Activated naive CD4-positive, alpha-beta T cell treated with anti-CD3 and anti-CD28 coated beads, Interleukin-2, amount 50 U/mL, for 72 hours (primary cell): ENCODE data around the gene PID1. TPM values are rescaled to one million over a fixed set of nuclear protein-coding genes. Genes with fewer than 3 reads are reported as not detected.

Experiments used
- ATAC-seq, 2 donors: fragments of 150-1000 bp; cut with Tn5 transposase; 2 replicates each; pipeline ENCODE4 v1.10.0; 2021; ENCODE audit warnings: mild to moderate bottlenecking in 2 of 2, moderate library complexity in 2 of 2
- DNase-seq, 2 donors: peaks; one replicate each; pipeline ENCODE4 v3.0.0; 2021 to 2022; ENCODE audit warnings: low spot score in 2 of 2
- H3K27ac Mint-ChIP-seq, 2 donors: one replicate each; pipeline ENCODE4 v1.8.0; 2022; ENCODE audit warnings: mild to moderate bottlenecking in 2 of 2, mixed read lengths in 2 of 2
- H3K36me3 Mint-ChIP-seq, 2 donors: one replicate each; pipeline ENCODE4 v1.8.0; 2022; ENCODE audit warnings: mixed read lengths in 2 of 2
- H3K9me3 Mint-ChIP-seq, 2 donors: one replicate each; pipeline ENCODE4 v1.8.0; 2022; ENCODE audit warnings: mixed read lengths in 2 of 2
- total RNA-seq, 2 donors: library from RNA; stranded (reverse); gene quantifications; one replicate each; pipeline ENCODE4 v1.2.3, GENCODE V29; 2022

The PID1 gene
- total RNA-seq, 2 donors from 2014 or later: not detected

DNA sequence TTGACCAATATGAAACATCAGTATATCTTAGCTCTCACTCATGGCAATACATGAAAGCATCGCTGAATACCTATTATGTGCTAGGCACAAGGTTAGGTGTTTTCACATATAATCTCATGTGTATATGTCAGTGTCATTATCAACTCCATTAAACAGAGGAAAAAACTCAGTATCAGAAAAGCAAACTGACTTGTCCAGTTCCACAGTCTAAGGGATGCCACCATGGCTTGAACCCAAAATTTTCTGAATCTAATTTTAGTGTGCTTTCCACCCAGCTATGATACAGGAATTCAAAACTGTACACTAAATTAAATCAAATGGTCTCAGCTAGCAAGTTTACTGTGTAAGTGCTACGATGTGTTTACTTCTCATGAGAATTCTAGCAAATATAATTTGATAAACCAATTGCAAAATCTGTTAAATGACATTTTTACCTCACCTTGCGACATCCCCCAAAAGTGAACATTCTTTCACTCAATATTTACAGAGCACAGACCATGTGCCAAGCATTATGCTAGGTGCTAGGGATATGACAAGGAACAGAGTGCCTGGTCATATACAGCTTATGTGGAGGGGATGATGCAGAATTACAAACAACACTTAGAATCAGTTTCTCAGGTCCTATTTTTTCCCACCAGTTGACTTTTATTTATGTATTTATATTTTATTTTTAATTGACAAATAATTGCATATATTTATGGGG is 211.6 kb downstream of the PID1 start:
- H3K9me3 Mint-ChIP-seq: peaks cover 9 to 18% of the 10 kb centered on the region in 2 donors
- DNase-seq: no peak
- no peak overlapping the region for H3K27ac Mint-ChIP-seq
- no peak for ATAC-seq
- no peaks in the 10 kb centered on the region for H3K36me3 Mint-ChIP-seq

DNA sequence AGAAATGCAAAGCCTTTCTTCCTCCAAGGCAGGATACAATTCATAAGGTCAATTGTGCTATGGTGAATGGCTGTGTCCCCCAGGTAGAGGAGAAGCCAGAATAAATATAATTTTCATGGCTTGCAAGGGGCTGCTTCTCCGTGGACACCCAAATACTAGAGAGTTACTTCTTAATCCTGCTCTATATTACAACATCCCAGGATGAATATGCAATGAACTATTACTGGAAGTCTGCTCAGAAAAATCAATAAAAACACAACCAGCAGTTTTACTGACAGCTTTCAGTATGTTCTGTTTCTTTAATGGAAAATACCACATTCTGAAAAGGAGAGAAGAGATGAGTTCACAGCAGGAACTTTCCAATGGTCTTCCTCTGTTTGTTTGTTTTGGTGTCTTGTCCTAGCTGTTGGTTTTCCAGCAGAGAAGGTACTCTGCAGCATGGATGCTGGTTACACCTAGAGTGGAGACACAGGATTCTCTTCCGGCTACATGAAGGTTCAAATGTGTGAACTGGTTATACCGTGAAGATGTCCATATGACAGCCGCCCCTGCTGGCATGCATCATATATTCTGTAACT is 213.0 kb downstream of the PID1 start:
- ATAC-seq: no peak
- peaks cover 4 to 13% of the 10 kb centered on the region in 2 donors for H3K9me3 Mint-ChIP-seq

DNA sequence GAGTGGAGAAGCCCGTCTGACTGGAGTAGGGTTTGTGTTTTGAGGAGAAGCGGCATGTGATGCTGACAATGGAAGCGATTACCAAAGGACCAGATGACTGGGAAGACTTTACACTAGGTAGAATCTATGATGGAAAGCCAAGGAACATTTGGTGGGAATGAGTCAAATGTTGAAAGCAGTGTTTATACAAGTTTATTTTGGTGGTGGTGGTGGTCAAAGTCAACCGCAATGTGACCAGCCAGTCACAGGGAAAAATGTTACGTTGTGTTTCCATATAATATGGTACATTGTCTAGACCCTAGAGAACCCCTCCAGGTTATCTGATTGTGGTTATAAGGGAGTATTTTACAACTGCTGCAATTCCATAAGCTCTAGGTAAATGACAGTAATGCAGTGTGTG is 216.8 kb downstream of the PID1 start:
- ATAC-seq: no peak
- Mint-ChIP-seq H3K9me3 (peaks cover 4 to 10% of the 10 kb centered on the region in 2 donors), H3K36me3 (no peaks in the 10 kb centered on the region), H3K27ac (no peak overlapping the region)
- DNase-seq: no peak

More for the DNA sequence above, 213.0 kb downstream of the PID1 start:
- DNase-seq: no peak
- Mint-ChIP-seq H3K27ac (no peak overlapping the region), H3K36me3 (no peaks in the 10 kb centered on the region)

DNA sequence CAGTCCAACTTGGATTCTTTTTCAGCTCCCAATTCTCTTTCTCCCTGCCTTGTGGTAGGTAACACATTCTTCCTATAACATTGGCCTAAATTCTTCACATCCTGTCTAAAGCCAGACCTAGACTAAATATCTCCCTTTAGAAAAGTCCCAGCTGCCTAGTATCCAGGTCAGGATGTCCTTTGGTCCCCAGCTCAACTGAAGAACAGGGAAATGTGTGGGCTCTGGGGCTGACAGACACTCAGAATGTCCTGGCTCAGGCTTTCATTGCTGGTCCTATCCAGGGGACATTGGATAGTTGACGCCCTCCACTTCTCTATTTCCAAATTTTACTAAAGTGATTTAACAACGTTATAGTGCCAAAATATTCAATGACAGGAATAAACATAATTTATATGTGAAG is 219.3 kb downstream of the PID1 start:
- Mint-ChIP-seq H3K27ac (no peak overlapping the region), H3K9me3 (peaks cover 4 to 8% of the 10 kb centered on the region in 2 donors), H3K36me3 (no peaks in the 10 kb centered on the region)
- ATAC-seq: no peak
- DNase-seq: no peak

DNA sequence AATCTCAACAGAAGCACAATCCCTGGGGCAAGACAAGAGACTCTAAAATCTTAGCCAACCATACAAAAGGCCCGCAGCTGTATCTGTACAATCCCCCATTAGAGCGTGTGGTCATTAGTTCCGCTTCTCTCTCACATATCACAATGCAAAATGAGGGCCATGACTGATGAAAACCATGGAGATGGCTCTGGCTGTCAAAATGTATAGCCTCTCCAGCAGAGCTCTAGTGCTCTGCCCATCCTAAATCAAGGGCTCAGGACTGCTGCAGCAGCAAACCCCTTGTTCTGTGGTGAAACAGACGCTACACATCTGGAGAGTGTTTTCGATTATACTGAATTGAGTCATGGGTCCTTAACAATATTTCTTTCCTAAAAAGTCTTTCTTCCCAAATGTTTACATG is 221.0 kb downstream of the PID1 start:
- Mint-ChIP-seq H3K9me3 (peaks cover 4 to 7% of the 10 kb centered on the region in 2 donors), H3K36me3 (no peaks in the 10 kb centered on the region), H3K27ac (no peak overlapping the region)
- DNase-seq (no peak), ATAC-seq (no peak)

DNA sequence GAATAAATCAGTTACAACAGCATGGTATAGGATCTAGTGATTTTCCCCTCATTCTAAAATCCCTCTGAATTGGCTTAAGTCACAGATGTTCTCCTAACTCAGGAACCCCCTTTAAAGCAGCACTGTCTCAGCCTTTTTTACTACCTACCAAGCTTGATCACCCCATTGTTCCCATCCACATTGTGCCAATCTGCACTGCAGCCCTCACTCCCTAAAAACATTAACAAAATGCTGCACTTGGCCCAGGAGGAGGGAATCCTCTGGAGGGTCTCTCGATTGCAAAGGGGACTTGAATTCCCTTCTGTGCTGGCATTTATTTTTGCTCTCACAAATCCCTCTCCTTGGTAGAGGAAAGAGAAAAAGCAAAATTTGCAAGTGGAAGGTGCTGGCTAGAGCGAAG is 223.0 kb downstream of the PID1 start:
- DNase-seq (no peak), ATAC-seq (no peak)
- Mint-ChIP-seq H3K36me3 (no peaks in the 10 kb centered on the region), H3K27ac (no peak overlapping the region), H3K9me3 (peaks cover 7% of the 10 kb centered on the region in 2 donors)

DNA sequence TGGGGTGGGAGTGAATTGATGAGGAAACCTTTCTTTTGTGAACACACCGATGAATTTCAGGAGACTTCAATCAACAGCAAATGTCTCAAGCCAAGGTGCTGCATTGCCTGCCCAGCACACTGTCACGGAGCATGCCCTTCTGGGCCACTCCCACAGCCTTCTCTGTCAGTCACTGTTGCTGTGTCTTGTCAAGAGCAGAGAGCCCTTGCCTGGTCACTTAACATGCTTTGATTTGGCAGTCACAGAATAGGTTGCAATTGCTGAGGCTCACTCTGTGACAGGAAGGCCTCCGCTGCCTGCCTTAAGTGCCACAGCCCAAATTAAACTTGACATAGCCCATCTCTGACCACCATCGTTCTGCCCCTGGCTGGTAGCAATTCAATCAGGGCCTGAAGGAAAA is 225.4 kb downstream of the PID1 start:
- Mint-ChIP-seq H3K27ac (no peak overlapping the region), H3K9me3 (peaks cover 0 to 4% of the 10 kb centered on the region in 2 donors), H3K36me3 (no peaks in the 10 kb centered on the region)
- ATAC-seq (no peak), DNase-seq (no peak)

DNA sequence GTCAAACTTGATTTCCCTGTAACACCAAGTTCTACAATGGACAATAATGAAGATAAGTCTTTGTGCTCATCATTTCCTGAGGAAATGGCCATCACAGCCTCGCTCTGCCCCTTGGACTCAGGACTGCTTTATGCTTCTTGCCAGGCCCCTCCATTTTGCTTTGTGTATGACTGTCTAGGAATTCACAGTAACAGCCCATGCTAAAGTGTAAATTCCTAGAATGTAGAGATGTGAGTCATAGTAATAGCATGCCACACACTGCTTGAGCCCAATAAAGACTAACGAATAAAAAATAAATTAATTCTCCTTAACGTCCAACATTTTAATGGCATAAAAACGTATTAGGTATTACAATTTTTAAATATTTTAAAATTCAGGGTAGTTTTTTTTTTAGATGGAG is 226.5 kb downstream of the PID1 start:
- peaks cover 0 to 4% of the 10 kb centered on the region in 2 donors for H3K9me3 Mint-ChIP-seq
- no peak overlapping the region for H3K27ac Mint-ChIP-seq
- H3K36me3 Mint-ChIP-seq: no peaks in the 10 kb centered on the region
- DNase-seq (no peak), ATAC-seq (no peak)

DNA sequence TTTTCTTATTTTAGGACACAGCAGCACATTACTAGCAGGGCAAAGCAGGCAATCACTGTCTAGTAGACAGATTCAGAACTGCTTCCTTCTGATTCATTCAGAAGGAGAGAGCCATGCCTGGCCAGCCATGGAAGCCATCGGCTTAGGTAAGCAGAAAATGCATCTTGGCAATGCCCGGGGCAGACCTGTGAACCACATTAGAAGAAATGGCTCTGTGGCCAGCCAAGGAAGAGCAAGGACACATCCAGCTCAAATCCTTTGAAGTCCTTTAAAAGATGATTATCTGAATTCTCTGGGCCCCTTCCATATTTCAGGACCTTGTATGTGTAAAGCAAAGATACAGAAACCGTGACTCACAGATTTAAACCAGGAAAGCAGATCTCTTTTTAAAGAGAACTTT is 227.4 kb downstream of the PID1 start:
- no peak for DNase-seq
- Mint-ChIP-seq H3K27ac (no peak overlapping the region), H3K9me3 (peaks cover 0 to 4% of the 10 kb centered on the region in 2 donors), H3K36me3 (no peaks in the 10 kb centered on the region)
- ATAC-seq: no peak

DNA sequence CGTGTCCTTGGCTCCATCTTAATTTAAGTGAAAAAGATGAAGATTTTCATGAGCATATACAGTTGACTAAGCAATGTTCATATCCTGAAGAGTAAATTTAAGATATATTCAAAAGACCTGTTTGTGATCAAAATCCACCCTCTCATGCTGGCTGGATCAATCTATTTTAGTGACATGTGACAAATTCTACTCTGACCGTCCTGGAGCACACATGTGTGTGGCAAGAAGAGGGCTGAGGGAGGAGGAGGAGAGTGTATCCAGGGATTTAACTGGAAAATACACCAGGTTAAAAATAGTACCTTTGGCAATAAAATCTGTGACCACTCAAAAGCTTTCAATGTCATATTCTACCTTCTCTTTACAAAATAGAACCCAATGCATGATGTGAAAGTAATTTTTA is 228.7 kb downstream of the PID1 start:
- Mint-ChIP-seq H3K9me3 (peaks cover 0 to 4% of the 10 kb centered on the region in 2 donors), H3K36me3 (no peaks in the 10 kb centered on the region), H3K27ac (no peak overlapping the region)
- ATAC-seq: no peak
- no peak for DNase-seq

DNA sequence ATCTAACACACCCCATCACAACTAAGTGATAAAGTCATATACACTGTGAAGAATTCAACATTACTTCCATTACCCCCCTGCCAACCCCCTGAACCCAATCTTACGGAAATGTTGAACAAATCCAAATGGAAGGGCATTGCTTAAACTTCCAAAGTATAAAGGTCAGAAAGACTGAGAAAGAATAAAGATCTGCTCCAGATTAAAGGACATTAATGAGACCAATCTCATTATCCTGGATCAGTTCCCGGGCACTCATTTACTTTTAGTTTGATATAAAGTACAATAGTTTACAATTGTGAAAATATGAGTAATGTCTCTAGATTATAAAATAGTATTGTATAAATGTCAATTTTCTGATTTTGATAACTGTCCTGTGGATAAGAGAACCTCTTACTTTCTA is 229.4 kb downstream of the PID1 start:
- ATAC-seq (no peak), DNase-seq (no peak)
- Mint-ChIP-seq H3K9me3 (peaks cover 0 to 4% of the 10 kb centered on the region in 2 donors), H3K36me3 (no peaks in the 10 kb centered on the region), H3K27ac (no peak overlapping the region)

DNA sequence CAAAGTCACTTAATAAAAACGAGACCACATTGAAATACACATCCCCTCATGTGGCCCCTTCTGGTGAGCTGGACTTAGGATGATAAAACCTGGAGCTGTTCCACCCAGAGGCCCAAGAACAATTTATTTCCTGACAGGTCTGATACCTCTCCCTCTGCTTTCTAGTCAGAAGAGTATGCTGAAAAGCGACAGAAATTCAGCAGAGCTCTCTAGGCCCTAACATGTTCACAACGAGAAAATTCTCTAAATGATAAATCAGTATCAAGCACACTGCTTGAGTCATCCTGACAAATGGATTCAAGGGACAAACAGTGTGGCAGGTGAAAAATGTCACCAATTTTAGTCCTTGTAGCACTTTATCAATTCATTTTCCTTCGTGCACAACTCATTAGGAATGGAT is 233.5 kb downstream of the PID1 start:
- no peak for DNase-seq
- no peak for ATAC-seq
- no peaks in the 10 kb centered on the region for H3K36me3 Mint-ChIP-seq
- peaks cover 0 to 5% of the 10 kb centered on the region in 2 donors for H3K9me3 Mint-ChIP-seq
- no peak overlapping the region for H3K27ac Mint-ChIP-seq

DNA sequence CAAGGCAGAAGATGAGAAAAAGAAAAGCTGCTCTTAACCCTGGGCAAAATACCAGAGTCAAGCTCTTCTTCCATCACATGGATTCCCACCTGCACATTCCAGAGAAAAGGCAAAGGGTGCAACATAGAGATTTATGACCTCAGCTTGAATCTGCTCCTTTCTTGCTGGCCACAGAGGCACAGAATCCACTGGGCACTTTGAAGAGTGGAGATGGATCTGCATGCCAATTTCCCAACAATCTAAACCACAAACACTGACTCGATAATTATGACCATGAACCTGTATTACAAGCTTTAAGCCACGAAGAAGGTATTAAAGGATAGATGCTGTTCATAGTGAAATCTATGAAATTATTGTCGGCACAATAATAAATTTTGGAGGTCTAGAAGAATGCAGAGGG is 237.3 kb downstream of the PID1 start:
- no peak overlapping the region for H3K27ac Mint-ChIP-seq
- ATAC-seq (no peak), DNase-seq (no peak)
- no peaks in the 10 kb centered on the region for H3K36me3 Mint-ChIP-seq
- peaks cover 3 to 10% of the 10 kb centered on the region in 2 donors for H3K9me3 Mint-ChIP-seq

DNA sequence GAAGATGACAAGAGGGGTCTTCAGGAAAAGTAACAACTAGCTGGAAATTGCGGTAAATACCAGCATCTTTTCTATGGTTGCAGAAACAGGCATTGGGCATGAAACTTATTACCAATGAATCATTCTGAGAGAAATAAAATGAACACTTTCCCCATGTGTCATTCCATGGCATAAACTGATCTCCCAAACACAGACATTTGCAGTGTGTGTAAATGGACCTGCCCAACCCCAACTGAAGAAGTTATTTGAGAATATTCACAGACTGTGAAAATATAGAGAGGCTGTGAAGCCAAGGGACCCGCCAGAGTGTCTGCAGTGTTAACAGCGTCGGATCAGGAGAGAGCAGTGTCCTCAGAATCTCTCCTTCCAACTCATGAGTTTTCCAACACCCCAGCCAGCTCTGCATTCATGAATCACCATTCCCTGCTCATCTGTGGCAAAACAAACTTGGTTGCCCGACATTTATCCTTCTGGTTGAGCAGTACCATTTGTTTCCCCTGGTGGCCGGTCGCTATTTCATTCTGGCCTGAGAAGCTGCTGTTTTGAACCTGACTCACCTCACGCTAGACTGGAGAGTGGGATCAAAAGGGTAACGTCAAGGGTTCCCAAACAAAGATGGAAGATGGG is 238.4 kb downstream of the PID1 start:
- ATAC-seq (no peak), DNase-seq (no peak)
- H3K36me3 Mint-ChIP-seq: no peaks in the 10 kb centered on the region
- peaks cover 5 to 10% of the 10 kb centered on the region in 2 donors for H3K9me3 Mint-ChIP-seq
- no peak overlapping the region for H3K27ac Mint-ChIP-seq

DNA sequence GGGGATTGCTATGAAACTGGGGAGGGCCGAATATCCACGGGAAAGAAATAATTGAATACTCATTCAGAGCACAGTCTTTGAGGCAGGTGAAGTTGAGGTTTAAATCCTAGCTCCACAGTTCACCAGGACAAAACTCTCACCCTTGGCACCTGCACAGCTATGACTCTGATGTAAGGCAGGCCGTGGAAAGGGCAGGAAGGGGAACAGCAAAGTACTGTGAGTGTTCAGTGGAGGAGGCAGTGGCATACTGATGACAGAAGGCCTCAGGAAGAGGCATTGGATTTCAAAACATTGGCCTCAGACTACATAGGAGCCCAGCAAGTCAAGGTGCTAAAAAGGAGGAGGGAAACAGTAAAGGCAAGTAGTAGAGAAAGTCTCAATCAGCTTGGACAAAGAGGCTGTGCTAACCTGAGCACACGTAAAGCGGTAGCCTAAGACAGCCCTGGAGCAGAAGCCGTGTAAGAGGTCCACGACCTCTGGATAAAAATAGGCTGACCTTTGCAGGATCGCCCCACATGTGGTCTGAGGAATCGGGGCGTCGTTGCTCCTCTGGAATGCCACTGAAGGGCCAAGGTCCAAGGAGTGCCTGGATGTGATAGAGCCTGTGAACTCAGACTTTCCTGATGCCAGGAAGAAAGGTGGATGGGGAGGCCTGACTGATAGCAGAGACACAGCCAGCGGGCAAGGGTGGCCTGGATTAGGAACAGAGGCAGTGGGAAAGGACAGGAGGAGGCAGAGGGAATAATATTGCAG is 243.6 kb downstream of the PID1 start:
- Mint-ChIP-seq H3K9me3 (peaks cover 5 to 12% of the 10 kb centered on the region in 2 donors), H3K27ac (no peak overlapping the region), H3K36me3 (peaks cover 0 to 4% of the 10 kb centered on the region in 2 donors)
- ATAC-seq (no peak), DNase-seq (no peak)

DNA sequence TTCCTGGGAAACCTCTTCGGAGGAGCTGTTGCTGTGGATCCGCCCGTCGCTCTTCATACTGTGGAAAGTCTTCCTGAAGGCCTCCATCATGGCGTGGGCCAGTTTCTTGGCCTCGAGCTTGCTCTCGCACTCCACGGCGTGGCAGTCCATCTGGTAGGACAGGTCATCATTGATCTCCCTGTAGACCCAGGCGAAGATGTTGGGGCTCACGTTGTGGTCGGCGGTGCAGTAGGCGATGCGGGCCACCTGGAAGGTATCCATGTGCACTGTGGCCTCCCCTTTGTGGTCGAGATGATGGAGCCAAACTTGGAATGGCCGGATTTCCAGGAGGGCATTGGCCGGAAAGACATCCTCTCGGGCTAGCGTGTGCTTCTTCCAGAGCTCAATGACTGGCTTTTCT is 245.4 kb downstream of the PID1 start:
- Mint-ChIP-seq H3K36me3 (peaks cover 0 to 4% of the 10 kb centered on the region in 2 donors), H3K27ac (no peak overlapping the region), H3K9me3 (peaks cover under 1 to 10% of the 10 kb centered on the region in 2 donors)
- no peak for ATAC-seq
- DNase-seq: no peak

DNA sequence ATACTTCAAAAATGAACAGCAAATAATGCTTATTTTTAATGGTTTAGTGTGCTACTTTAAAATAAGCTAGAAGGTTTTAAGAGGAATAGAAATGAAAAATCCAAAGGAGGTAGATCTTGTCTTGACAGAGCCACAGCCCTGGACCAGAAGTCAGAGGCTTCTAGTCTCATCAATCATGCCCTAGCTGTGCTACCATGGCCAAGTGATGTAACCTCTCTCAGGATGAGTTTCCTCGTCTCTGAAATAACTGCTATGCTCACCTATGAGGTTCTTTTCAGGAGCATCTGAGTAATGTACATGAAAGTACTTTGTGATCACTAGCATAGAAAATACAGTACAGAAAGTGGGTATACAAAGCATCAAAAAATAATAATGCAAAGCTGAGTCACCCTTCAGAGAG is 248.4 kb downstream of the PID1 start:
- peaks cover 0 to 4% of the 10 kb centered on the region in 2 donors for H3K36me3 Mint-ChIP-seq
- ATAC-seq (no peak), DNase-seq (no peak)
- H3K27ac Mint-ChIP-seq: no peak overlapping the region
- peaks cover 14 to 19% of the 10 kb centered on the region in 2 donors for H3K9me3 Mint-ChIP-seq
